Stimulated activated CD4-positive, alpha-beta T cell treated with anti-CD3 and anti-CD28 coated beads, Interleukin-12 subunit alpha, Interleukin-12 subunit beta, amount 100 ng/mL, for 4 hours (primary cell): ENCODE results near the gene TBC1D14.
"Not testable (repeated sequence)": the region's sequence is repeated elsewhere in the genome, so short reads cannot be mapped to it uniquely, and the experiment has no call there.

ENCODE experiments used
- DNase-seq: peaks from one replicate; pipeline ENCODE4 v3.0.0-alpha.2; 2020

Gene TBC1D14

DNA sequence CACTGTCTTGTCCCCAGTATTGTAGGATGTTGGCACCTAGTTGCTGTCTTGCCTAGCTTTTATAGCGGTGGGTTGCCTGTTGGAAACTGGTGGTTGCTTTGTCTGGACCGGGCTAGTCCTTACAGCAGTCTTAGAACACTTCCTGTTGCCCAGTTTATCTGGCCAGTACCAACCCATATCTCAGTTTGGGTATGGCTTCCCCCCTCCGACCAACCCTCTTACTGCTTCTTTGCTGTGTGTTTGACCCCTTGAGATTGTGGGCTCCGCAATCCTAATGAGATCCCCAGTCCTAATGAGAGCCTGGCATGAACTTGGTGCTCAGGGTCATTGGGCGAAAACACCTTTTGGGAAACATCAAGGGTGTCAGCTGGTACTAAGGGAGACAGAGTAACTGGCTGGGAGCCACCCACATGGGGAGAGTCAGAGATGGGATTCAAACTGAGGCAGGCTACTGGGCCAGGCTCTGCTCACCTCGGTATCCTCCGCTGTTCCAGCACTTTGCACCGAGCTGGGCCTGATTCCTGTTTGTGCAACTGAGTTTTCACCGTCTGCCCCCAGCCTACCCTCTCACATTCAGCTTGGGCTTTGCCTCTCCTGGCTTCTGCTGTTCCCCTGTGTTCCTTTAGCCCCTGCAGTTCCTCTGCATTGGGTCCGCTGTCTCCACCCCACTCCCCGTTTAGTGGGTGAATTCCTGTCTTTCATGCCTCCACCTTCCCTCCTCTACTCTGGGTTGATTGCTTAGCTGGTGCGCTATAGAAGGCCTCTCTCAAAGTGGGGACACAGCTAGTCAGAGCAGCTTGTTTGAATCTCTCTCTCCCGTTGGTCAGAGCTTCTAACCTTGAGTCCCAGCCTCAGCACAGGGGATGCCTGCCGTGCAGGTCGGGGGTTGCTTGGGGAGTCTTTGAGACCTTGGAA lies 1.6 kb downstream of the TBC1D14 start:
- no peak for DNase-seq

DNA sequence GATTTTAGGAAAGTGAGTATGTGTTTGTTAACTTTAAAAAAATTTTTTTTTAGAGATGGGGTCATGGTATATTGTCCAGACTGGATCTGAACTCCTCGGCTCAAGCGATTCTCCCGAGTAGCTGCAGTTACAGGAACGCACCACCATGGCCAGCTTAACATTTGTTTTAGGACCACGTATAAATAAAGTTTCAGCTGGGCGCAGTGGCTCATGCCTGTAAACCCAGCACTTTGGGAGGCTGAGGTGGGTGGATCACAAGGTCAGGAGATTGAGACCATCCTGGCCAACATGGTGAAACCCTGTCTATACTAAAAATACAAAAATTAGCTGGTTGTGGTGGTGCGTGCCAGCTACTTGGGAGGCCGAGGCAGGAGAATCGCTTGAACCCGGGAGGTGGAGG lies 2.3 kb downstream of the TBC1D14 start:
- DNase-seq: not testable (repeated sequence)

GRCh38 chr4:6912441-6912840 lies 2.8 kb downstream of the TBC1D14 start:
- no peak for DNase-seq

DNA sequence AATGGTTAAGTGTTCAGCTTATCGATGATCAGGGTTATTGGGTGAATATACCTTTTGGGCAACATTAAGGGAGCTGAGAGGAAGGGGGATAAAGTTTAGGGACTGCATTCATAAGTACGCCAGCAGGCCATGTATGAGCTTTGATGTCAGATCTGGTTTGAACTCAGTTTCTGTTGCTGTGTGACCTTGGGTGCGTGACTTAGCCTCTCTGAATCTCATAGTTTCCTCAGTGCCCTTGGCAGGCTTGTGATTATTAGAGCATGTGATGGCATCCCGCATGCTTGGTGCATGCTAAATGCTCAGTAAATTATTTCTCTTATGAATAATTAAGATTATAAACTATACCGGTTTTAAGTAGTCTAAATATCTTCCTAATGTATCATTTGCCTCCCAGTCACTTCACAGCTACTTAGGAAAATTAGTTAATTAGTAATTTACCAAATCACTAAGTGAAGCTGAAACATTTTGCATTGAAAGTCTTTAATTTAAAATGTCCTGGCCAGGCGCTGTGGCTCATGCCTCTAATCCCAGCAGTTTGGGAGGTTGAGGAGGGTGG lies 3.8 kb downstream of the TBC1D14 start:
- no peak for DNase-seq

DNA sequence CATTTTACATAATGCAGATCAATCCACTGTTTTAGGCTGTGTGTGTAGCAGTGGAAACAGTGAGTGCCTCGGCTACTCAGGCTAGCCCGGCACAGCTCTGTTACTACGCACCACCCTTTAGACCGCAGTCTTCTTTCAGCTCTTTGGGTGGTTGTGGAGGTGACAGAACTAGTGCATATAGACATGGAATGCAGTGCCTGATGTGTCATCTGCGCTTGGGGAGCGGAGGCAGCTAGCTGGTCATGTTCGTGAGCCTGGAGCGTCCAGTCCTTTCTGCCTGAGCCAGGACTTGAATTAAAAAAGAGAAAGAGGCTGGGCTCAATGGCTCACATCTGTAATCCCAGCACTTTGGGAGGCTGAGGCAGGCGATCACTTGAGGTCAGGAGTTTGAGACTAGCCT lies 4.8 kb downstream of the TBC1D14 start:
- no peak for DNase-seq

GRCh38 chr4:6915041-6916005 lies 5.7 kb downstream of the TBC1D14 start:
- no peak for DNase-seq

- no peak for DNase-seq
Measured at GRCh38 chr4:6916069-6916586, 6.5 kb downstream of the TBC1D14 start.

- DNase-seq: peak; percentile 38
Measured at GRCh38 chr4:6916587-6917460, 7.2 kb downstream of the TBC1D14 start.

DNA sequence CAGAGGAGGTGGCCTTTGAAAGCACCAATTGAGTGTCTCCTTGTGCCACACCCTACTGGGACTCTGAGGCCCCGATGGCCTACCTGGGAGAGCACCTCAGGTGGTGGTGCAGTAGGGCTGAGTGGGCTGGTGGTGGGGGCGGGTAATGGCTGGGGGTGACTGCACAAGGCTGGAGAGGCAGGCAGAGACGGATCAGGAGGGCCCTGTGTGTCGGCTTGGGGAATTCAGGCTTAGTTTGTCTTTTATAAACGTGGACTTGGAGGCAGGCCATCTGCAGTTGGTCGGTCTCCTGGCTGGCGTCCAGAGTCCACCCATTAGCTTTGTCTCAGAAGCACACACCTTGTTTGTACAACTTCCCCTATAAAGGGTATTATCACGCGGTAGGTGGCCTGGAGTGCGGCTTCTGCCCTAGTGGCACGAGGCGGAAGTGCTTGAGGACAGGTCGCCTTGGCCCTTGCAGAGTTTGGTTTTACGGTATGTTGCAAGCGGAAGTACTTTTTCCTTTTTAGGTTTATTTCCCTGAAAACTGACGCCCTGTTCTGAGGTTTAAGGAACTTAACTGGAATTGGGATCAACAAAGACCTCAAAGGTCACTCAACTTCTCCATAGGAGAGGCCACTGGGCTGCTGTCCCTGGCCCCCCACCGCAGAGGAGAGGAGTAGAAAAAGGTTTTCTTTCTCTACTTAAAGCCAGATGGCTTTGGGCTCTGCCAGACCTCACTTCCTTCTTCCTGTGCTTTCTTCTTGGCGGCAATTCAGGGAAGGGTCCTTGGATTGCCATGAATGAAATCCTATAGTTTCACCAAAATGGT lies 8.0 kb downstream of the TBC1D14 start:
- DNase-seq: no peak

DNA sequence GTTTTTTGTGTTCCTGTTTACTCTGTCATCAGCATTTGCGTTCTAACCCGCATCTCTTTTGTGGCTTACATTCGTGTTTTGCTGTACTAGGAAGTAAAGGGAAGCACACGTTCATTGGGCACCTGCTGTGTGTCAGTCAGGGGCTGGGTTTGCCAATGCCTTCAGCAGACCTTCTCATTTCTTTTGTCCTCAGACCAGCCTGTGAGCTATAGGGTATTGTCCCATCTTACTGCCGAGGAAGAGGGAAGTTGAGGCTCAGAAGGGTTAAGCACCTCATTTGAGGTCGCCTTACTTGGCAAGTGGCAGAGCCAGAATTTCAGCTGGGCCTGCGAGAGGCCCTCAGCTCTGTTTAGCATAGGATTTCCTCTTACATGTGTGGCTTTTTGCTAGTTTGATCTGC lies 8.7 kb downstream of the TBC1D14 start:
- no peak for DNase-seq

- DNase-seq: no peak
Measured at GRCh38 chr4:6920171-6920570, 10.5 kb downstream of the TBC1D14 start.

DNA sequence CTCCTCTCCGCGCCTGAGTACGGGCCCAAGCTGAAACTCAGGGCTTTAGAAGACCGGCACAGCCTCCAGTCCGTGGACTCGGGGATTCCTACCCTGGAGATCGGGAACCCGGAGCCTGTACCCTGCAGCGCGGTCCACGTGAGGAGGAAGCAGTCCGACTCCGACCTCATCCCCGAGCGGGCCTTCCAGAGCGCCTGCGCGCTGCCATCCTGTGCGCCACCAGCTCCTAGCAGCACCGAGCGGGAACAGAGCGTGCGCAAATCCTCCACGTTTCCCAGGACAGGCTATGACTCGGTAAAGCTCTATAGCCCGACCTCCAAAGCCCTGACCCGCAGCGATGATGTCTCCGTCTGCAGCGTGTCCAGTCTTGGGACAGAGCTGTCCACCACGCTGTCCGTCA lies 13.9 kb downstream of the TBC1D14 start:
- no peak for DNase-seq

- DNase-seq: no peak
Measured at GRCh38 chr4:6924361-6924779, 14.7 kb downstream of the TBC1D14 start.

GRCh38 chr4:6925357-6925836 lies 15.8 kb downstream of the TBC1D14 start:
- DNase-seq: no peak

GRCh38 chr4:6926081-6926480 lies 16.5 kb downstream of the TBC1D14 start:
- DNase-seq: no peak

DNA sequence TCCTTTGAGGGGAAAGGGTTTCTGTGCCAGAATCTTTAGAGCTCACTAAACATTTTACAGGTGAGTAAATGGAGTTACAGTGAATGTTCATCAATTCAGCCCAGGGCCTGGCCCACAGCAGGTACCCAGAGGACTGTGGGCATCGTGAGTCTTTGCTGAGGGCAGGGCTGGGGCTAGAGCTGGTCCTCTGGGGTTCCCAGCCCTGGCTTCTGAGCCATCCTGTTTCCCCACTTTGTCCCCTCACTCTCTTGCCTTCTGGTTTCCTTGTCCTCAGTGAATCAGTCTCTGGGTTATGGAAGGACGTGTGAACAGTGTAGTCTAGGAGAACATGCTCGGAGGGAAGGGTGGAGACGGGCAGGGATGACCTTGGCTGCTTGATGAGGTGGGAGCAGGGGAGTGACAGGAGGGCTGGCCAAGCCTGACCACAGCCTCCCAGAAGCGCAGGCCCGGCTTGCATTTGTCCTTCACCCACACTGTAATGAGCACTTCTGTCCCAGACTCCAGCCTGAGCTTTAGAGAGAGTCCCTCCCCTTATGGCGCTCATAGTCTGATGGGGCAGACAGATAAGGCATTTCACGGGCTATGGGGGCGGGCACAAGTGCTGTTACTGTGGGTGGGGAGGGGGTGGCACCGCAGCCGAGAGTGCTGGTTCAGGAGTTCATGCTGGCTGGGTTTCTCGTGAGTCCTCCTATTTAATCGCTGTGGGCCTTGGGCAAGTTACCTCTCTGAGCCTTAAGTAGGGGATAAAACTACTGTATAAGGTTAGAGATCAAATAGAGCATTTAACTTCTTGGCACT lies 17.3 kb downstream of the TBC1D14 start:
- peak; percentile 50 for DNase-seq

DNA sequence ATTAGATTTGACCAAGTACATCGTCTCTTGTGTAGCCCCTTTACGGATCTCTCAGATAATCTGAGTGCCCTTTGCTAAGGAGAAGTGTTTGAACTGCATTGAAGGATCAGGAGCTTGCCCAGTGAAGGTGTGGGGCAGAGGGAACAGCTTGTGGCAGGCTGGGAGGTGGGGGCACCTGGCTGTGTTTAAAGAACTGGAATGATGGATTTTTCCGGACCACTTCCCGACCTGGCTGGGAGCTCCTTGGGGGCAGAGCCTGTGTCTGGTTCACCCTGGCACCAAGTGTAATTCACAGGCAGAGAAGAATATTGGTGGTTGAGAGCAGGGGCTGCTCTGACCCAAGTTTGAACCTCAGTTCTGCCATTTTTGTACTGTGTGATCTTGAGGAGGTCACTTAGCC lies 18.5 kb downstream of the TBC1D14 start:
- no peak for DNase-seq

DNA sequence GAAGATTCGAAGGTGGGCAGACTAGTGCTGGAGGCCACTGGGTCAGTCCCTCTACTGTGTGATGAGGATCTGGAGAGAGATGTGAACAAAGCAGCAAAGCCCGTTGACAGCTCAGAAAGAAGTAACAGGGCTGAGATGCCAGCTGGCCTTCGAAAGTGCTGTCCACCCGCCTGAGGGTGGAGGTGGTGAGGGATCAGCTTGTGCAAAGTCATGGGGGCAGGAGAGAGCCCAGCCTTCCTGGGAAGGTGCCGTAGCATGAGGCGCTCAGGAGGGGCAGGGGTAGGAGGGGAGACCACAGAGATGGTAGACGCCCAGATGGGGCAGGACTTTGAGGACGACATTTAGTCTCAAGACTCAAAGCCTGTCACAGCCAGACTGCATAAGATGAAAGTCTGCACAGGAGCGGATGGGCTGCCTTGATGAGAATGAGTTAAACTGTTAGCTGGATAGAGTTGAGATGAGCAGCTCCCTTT lies 19.7 kb downstream of the TBC1D14 start:
- no peak for DNase-seq

DNA sequence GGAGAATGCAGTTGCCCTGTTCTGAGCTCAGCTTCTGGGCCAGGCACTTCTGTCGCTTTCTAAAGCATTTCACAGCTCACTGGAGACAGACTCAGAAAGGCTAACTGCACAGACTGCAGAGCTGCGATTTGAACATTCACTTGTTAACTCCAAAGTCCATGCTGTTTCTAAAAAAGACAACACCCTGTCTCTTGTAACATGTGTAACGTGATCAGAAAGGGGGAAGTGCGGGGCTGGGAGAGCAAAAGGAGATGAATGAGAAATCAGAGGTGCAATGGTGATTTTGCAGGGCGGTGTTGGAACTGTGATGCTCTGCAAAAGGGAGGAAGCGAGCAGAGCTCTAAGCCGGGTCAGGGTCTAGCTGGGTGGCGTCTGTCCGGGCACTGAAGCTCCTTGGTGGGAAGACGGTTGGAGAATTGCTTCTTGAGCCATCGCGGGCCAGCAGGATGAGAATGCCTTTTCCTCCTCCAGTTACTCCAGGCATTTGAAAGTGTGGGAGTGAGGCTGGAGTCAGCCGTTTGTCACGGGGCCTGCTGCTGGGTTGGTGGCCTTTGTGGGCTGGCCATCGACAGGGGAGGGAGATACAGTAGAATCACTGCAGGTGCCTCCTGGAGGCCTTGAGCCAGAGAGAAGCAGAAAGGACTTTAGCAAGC lies 20.3 kb downstream of the TBC1D14 start:
- no peak for DNase-seq
